HG03139 (cell line): ENCODE measurements around the gene S100A6.
"Not testable (repeated sequence)": the region's sequence is repeated elsewhere in the genome, so short reads cannot be mapped to it uniquely, and the experiment has no call there.

Experiments
- ATAC-seq: cut with Tn5 transposase; IDR thresholded peaks from one replicate; pipeline ENCODE4 v1.9.1; 2021; ENCODE audit not compliant: unreplicated experiment

S100A6 gene

DNA sequence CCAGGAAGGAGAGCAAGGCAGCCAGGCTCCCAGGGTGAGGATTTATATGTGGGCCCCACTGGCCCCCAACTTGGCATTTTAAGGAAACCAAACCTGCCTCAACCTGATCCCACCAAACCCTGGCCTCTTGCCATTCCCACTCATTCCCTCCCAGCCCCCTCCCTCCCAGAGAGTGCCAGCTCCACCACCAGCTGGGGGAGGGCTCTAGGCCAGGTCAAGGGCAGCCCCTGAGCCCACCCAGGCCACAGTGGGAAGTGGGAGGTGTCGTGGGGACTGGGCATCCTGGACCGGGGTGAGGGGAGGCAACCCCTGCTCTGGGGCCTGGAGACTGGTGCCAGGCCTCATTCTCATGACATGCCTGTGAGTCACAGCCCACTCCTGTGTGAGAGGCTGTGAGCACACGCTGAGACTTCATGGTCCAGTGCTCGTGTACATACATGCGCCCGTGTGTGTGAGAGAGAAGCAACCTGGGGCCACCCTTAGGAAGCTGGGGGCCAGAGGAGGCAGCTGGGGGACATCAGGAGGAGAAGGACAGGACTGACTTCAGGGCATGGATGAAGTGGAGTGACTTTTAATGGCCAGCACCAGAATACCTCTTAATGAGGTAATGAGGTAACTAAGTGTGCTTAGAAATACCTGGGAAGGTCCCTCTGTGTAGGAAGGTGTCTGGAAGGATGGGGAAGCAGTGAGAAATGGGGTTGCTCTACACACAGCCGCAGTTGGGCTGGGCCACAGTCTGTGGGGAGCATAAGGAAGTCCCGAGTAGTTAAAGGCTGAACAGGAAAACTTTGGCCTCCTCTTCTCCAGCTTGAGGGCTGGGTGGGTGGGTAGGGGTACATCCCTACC is 30.0 kb upstream of the S100A6 start, which contains the start of gene S100A2:
TSS of gene S100A2 (minus strand) at position 316 of the 846 bp plus-strand sequence. CDS start 1,967 bp downstream, outside the sequence.
- ATAC-seq, result no peak

DNA sequence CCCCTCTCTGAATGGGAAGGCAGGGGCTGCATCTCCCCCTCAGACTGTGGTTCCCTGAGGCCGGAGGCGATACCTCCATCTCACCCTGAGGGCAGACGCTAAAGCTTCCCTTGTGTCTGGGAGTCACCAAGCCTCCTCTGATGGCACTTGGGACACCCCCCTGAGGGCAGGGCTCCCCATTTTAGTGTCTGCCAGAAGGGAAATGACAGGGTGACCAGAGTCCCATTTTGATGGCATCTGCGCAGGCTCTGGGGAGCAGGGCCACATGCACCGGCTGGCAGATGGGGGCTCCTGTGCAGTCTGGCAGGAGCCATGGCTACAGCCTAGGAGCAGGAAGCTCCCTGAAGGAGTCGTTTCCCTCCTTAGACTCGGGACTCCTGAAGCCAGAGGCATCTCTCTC is 28.2 kb upstream of the S100A6 start:
- ATAC-seq, result no peak

DNA sequence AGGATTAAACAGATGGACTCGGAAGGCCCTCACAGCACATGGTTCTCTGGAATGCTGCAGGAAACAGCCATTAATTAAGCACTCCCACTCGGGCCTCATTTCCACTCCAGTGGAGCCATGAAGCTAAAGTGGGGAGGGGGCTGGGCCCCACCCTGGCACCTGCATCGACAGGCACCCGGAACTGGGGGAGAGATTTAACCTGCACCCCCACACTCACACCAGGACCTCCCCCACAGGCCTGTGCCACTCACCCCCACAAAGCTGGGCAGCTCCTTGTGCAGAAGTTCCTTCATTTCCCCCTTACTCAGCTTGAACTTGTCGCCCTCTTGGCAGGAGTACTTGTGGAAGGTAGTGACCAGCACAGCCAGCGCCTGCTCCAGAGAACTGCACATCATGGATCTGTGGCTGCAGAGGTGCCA is 27.7 kb upstream of the S100A6 start:
- no peak for ATAC-seq

DNA sequence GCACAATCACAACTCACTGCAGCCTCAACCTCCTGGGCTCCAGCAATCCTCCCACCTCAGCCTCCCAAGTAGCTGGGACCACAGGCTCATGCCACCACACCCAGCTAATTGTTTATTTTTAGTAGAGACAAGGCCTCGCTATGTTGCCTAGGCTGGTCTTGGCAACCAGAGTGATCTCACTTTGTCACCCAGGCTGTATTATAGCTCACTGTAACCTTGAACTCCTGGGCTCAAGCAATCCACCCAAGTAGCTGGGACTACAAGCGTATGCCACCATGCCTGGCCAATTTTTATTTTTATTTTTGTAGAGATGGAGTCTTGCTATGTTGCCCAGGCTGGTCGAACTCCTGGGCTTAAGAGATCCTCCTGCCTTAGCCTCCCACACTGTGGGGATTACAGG is 26.2 kb upstream of the S100A6 start:
- ATAC-seq, result not testable (repeated sequence)

DNA sequence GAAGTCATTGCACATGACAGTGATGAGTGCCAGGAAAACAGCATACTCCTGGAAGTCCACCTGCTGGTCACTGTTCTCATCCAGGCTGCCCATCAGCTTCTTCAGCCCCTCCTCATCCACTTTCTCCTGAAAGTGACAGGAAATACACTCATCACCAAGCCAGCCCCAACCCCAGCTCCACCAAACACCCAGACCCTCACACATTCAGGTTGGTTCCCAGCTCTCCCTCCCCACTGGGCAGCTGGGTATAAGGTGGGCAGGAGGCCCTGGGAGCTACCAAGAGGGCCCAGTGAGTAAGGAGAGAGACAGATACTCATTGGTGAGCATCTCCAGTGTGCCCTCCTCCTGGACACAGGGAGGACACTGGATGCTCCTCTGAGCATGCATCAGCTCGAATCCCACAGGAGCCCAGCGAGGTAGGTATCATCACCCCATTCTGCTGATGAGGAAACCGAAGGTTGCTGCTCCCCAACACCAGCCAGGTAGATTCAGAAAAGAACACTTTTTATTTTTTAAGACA is 25.7 kb upstream of the S100A6 start:
- ATAC-seq, result no peak

DNA sequence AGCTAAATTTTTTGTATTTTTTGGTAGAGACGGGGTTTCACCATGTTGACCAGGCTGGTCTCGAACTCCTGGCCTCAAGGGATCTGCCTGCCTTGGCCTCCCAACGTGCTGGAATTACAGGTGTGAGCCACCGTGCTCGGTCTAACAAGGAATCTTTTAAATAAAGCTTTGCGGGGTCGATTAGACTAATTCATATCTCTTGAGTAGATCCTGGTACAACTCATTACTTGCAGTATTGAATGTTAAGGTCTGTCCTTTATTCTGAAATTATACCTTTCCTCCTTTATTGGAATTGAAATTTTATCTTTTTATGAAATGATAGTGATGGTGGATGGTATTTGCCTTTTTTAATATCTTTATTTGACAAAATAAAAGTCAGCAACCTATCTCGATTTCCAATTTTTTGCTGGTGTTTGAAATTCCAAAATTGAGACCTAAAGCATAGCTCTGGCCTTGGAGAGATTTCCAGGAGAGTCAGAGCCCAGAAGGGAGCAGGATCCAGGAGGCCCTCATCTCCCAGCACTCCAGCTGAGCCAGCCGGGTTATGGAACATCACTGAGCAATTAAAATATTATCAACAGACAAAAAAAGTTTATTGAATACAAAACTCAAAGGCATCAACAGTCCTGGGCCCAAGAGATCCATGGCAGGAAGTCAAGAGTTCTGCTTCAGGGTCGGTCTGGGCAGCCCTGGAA is 25.1 kb upstream of the S100A6 start:
- no peak for ATAC-seq

DNA sequence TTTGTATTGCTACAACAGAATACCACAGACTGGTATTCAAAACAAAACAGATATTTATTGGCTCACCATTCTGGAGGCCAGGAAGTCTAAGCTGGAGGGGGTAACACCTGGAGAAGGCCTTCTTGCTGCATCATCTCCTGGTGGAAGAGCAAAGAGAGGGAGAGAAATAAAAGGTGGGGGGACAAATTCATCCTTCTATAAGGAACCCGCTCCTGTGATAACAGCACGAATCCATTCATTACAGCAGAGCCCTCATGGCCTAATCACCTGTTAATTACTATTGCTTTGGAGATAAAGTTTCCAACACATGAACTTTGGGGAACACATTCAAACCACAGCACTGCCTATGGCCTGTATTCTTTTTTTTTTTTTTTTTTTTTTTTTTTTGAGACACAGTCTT is 24.4 kb upstream of the S100A6 start:
- no peak for ATAC-seq

DNA sequence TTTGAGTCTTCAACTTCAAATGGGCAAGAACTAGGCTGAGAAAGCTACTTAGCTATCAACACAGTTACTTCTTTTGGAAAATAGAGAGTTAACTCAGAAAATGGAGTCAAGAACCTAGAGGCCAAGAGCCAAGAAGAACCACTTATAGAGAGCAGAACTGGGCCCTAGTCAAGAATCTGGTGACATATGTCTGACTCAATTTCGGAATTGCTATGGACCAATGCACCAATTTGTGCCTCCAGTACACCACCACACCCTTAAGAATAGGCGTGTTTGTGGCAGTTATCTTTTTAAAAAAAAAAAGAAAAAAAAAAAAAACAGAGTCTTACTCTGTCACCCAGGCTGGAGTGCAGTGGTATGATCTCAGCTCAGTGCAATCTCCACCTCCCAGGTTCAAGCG is 22.1 kb upstream of the S100A6 start:
- no peak for ATAC-seq

DNA sequence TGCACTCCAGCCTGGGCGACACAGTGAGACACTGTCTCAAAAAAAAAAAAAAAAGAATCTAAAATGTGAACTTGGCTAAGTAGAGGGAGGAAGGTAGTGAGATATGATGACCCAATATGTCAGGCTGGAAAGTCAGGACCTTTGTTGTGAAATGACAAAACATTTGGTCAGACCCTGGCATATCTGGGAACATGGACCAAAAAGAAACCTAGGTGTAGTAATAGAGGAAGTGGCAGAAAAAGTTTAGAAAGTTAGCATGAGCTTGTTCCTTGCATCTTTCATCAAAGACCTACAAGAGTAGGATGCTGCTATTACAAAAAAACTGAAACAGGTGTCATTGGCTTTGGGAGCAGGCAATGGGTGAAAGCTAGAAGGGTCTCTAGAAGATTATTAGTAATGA is 20.6 kb upstream of the S100A6 start:
- no peak for ATAC-seq

DNA sequence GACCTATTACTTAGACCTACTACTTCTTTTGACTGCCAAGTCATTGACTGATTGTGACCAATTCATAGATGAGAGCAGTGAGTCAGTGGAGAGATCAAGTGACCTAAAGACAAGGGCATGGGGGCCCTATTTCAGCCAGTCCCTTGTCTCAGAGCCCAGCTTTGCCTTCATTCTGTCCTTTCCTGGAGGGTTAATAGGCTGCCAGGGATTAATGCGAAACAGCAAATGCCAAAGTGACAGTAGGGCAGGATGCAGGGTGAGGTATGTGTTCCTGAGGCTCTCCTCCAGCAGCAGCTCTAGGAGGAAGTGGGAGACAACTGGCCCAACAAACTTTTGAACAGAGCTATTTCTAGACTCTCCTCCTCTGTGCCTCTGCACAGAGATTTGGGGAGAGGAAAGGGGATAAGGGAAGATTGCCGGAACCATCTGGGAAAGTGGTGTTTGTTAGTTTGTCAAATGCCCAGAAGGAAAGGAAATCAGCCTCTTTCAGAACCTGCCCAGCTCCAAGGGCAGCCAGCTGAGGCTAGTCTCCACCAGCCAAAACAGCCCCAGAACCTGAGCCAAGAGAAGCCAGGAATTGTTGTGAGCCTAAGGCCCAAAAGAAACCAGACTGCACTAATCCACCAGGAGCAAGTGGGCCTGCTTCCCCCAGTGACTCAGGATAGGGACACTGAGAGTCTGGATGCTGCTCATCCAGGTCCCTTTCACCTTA is 18.2 kb upstream of the S100A6 start:
- no peak for ATAC-seq

DNA sequence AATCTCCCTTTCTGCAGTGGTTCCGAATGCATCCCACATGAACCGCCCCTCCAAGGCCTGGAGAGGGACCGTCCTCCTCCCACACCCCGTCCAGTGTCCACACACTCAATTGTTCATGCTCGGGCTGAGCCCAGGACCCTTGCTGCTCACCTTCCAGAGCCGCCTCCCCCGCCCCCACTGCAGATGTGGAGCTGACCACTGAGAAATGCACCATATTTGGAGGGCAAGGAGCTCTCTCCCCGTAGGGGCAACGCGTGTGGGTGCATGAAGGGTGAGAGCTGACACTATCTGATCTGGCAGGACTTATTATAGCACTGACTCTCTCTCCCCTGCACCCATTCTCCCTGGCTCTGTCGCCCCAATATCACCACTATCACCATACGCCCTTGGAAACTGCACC is 17.3 kb upstream of the S100A6 start:
- ATAC-seq, result no peak

DNA sequence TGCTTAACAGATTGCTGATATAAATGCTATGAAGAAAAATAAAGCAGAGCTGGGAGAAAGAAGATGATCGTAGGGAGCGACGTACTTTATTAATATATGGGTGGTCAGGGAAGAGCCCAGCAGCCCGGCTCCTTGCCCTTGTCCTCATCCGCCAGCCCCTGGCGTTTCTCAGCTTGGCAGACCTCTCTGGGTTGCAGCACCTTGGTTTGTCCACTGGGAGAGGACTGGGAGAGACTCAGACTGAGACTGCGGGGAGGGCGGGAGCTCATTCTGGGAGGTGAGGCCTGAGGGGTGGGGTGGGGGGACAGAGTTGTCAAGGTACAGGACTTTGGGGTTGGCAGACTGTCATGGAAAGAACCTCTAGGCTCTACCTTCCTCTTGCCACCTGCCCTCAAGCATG is 16.5 kb upstream of the S100A6 start:
- no peak for ATAC-seq

DNA sequence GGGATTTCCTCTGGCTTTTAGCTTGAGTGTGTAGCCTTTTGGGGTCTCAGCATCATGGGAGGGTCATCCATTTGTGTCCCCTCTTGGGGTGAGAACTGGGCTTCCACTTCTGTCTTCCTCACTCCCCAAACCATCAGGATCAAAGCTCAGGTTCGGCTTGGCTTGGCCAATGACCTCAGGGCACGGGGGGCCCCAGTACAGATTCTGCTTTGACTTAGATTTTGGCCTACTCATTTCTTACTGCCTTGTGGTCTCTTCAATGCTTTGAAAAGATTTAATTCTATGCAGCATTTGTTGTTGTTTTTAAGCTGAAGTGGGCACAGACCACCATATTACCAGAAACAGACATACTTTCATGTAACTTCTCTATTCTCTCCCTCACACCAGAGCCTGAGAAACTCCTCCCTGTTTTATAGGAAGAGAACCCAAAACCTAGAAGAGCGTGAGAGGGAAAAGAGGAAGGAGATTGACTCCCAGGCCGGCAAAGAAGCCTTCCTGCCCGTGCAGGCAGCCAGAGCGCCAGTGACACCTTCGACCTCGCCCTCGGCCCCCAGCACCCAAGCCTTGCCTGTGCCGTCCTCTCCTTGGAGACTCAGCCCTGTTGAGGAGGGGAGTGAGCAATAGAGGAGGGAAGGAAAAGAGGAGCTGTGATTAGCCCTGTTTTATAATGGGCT is 15.2 kb upstream of the S100A6 start:
- ATAC-seq, result no peak

DNA sequence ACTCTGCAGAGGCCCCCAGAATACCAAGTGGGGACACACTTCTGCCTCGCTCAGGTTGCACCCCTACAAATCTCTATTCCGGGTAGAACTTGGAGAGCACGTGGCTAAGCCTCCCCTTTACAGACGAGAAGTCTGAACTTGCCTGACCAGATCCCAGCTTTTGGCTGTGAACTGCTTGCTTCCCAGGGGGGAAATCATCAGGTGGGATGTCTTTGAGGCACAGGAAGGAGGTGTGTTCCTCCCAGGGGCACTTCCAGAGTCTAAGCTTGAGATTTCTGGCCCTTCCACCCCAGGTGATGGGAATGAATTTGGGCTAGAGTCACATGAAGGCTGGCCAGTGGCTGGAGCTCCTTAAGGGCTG is 14.6 kb upstream of the S100A6 start:
- no peak for ATAC-seq

DNA sequence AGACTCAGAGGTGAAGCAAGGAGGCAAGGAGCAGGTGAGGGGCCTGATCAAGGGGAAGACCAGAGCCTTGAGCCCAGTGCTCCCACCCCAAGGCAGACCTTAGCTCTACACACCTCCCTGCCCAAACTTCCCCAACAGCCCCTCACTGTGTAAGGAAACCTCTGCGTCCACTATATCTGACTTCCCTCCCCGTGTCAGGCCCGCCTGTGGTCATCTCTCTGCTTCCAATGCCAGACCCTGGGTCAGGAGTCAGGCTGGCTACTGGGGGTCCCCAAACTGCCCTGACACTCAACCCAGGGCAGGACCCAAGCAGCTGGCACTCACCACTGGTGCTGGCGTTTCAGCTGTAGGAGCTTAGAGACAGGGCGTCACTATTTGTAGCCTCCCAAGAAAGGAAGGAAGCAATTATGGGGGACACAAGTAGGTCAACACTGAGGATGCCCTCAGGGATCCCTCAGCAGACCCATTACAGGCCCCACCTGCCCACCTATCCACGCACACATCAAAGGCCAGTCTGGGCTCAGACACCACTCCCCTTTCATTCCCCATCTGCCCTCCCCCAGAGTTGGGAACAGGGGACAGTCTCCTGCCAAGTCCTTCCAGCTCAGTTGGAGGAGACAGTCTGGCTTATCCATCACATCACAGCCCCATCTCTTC is 14.1 kb upstream of the S100A6 start:
- ATAC-seq, result no peak

DNA sequence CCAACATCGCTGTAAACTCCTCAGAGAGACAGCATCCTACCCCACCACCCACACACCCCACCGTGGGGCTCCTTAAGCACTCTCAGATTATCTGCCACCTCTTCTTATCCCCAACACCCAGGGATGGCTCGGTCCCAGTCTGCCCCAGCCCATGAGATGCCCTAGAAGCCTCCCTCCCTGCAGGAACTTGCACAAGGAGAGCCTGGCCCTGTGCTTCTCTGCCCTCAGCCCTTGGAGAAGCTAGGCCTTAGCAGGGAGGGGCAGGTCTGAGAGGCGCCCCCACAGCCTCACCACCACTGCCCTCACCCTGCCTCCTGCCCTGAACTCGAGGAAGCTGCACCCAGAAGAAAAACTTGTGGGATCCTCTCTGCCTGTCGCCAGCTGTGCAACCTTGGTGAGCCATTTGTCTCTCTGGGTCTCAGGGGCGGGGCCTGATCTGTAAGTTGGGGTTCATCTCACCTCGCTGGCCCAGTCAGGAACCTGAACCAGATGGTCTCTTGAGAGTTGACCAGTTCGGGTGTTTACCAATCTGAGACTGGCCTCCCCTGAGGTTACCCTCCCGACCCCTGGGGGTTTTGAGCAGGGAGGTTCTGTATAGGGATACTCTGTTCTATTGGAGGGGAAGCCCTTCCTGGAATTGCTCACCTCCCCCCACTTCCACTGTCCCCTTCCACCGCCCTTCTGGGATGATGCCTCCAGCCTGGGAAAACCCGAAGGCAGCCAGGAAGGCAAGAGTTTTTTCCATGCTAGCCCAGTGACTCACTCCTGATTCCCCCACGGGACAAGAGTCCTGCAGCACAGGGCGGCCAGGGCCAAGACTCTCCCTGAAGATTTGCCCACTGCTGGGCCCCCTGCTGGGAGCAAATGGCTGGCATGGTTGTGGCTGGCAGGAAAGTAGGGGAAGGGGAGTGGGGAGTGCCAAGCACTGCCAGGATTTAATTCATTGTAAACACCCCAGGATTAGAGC is 13.2 kb upstream of the S100A6 start, which contains the start of gene S100A3:
TSS of gene S100A3 (minus strand) at position 537 of the 967 bp plus-strand sequence. CDS start 773 bp downstream, outside the sequence.
- no peak for ATAC-seq

DNA sequence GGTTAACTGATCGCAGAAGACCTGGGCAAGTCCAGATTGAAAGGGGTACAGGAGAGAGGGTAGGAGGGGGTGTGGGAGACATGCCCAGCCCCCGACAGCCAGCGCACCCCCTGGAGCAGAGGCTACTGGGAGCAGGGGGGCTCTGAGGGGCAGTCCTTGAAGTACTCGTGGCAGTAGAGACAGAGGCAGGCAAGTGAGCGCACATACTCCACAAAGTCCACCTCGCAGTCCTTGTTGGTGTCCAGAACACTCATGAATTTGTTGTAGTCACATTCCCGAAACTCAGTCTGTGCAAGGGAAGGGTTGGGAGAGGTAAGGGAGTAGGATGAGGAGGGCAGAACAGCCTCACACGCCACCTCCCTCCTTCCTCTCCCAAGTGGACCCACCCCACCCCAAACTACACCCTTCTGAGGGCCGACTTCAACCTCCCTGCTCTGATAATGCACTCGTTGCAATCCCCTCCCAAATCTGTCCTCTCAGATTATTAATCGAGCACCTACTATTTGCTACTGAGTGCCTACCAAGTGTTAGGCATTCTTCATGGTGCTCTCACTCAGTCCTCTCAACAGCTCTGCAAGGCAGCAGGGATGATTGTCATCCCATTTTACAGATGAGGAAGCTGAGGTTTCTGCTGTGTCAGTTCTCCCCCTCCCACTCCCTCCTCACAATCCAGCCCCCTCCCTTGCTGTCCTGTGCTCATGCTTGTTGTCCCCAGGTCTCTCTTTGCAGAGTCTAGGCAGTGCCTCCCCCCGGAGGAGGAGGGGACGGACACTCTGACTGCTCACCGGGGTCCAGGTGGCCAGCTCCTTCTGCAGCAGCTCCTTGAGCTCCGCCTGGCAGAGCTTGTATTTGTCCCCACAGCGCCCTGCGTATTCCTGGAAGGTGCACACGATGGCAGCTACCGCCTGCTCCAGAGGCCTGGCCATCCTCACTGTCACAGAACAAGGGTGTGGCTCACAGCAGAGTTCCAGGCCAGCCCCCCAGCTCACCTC is 12.1 kb upstream of the S100A6 start:
- no peak for ATAC-seq
